NOMO-1 treated with dmso at 0.1 percent for 144 hours (cell line): ENCODE measurements around the gene ACOT2.
A peak's percentile ranks its signal among the peaks of the same experiment; 100 is the strongest.
"Not testable (repeated sequence)": the region's sequence is repeated elsewhere in the genome, so short reads cannot be mapped to it uniquely, and the experiment has no call there.

ENCODE experiments used
- DNase-seq: peaks from one replicate; lab custom pipeline; 2025; ENCODE audit not compliant: unreplicated experiment; lab: John Stamatoyannopoulos, UW

The ACOT2 gene

DNA sequence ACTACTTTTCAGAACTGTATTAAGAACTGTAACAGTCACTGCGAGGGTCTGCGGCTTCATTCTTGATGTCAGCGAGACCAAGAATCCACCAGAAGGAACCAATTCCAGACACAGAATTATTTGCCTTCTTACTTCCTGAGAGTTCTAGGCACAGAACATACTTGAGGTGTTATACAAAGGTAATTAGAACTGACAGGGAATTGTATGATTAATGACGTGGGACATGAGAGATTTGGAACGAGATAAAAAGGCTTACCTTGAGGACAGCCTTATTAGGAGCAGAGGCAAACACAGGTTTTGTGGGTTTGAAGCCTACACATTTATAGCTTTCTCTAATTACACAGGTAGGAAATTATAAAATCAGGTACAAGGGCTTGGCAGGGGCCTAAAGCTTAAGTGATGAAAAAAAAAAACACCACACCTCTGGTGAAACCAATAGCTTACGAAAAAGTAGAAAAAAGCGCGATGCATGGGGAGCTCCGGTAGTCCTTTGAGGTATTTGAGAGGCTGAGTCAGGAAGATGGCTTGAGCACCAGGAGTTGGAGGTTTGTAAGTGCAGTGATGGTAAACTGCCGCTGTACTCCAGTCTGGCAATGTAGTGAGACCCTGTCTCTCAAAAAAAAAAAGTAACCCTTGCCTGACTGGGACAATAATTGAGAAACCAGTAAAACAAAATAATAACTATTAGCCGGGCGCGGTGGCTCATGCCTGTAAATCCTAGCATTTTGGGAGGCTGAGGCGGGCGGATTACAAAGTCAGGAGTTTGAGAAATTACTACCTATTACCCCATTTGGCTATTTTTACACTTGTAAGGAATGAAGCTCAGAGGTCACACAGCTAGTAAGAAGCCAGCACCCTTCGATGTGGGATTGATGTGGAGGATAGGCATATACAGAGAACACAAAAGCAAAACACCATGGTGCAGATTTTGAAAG lies 795 bp upstream of the ACOT2 start:
- DNase-seq: no peak

DNA sequence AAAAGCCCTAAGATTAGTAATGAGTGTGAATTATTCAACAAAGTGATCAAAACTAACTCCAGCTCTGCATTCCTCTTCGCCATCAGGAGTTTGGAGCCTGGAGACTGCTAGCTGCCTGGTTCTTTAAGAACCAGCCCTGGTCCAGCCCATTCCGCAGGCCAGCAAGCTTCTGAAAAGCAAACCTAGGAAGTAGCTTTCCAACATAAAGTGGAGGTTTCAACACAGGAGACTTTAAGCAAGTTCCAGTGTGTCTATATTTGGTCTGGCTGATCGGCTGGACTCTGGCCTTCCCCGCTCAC lies 178 bp upstream of the ACOT2 start:
- not testable (repeated sequence) for DNase-seq

DNA sequence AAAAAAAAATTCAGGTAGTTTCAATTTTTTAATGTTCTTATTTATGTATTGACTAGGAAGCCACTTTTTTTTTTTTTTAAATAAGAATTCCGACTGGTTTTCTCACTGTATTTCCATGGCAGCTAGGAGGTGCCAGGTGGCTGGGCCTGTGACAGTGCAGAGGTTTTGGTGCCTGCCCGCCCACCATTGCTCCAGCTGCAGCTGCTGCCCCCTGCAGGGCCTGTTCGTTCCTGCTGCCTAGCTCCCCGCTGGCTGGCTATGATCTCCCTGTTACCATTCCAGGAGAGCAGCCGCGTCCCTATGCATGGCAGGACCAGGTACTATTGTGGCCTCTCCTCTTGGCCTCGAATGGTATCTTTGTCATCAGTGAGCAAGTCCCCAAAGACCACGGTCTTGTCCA lies 1.9 kb downstream of the ACOT2 start:
- DNase-seq: not testable (repeated sequence)

DNA sequence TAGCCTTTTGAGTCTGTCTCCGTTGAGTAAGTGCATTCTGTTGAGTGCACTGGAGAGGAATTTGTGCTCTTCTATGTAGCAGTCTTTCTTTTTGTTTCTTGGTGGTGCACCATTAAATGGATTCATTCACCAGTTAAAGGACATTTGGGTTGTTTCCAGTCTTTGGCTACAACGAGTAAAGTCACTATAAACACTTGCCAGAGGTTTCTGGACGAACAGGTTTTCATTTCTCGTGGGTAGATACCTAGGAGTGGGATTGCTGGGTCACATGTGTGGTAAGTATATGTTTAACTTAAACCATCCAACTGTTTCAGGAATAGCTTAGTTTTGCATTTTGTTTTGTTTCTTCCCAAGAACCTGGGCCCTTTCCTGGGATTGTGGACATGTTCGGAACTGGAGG lies 4.0 kb downstream of the ACOT2 start:
- not testable (repeated sequence) for DNase-seq

GRCh38 chr14:73573740-73574139 lies 4.7 kb downstream of the ACOT2 start:
- not testable (repeated sequence) for DNase-seq

DNA sequence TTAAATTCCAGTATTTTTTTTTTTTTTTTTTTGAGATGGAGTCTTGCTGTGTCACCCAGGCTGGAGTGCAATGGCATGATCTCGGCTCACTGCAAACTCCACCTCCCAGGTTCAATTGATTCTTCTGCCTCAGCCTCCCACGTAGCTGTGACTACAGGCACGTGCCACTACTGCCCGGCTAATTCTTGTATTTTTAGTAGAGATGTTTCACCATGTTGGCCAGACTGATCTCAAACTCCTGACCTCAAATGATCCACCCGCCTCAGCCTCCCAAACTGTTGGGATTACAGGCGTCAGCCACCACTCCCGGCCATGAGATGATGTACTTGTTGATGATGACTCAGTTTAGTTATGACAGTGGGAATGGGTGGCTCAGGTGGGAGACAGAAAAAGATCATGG lies 5.2 kb downstream of the ACOT2 start:
- DNase-seq: not testable (repeated sequence)

- no peak for DNase-seq
Observed at GRCh38 chr14:73576391-73576790, 7.4 kb downstream of the ACOT2 start.

GRCh38 chr14:73577214-73577613 lies 8.2 kb downstream of the ACOT2 start:
- not testable (repeated sequence) for DNase-seq

DNA sequence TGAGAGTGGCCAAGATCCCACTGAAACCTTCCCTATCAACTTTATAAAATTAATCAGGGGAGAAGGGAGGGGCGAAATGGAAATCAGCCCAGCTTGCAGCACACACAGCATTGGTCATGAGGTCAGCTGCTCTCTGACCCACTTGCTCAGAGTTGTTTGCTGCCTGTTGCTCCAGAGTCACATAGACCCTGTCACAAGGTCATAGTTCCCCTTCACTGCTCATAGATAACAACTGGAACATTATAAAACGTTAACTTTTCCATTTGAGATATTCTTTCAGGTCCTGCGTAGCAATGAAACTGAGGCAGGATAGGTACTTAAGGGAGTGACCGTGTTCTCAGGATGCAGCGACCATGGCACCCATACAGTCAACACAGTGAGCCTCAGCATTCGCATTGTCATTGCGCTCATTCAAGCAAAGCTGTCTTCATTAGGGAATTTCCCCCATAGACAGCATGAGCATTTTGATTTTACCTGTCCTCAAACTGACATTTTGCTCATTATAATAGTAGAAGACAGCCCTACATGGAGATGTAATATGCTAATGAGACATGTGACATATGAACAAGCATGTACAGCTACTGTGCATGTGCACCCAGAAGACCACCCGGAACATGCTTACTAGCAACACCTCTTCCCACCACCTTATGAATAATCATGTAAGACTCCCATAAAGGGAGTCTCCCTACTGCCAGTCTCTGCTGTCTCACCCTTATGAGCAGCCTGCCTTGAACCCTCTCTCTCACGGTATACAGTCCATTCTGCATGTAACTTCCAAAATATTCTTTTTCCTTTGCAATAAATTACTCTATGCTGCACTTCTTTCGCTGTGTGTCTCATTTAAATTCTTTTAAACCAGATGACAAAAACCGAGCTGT lies 13.3 kb downstream of the ACOT2 start:
- DNase-seq: not testable (repeated sequence)

GRCh38 chr14:73588695-73589094 lies 19.7 kb downstream of the ACOT2 start:
- no peak for DNase-seq

- no peak for DNase-seq
Observed at GRCh38 chr14:73589116-73589515, 20.1 kb downstream of the ACOT2 start.

GRCh38 chr14:73590673-73591004 lies 21.6 kb downstream of the ACOT2 start:
- not testable (repeated sequence) for DNase-seq

DNA sequence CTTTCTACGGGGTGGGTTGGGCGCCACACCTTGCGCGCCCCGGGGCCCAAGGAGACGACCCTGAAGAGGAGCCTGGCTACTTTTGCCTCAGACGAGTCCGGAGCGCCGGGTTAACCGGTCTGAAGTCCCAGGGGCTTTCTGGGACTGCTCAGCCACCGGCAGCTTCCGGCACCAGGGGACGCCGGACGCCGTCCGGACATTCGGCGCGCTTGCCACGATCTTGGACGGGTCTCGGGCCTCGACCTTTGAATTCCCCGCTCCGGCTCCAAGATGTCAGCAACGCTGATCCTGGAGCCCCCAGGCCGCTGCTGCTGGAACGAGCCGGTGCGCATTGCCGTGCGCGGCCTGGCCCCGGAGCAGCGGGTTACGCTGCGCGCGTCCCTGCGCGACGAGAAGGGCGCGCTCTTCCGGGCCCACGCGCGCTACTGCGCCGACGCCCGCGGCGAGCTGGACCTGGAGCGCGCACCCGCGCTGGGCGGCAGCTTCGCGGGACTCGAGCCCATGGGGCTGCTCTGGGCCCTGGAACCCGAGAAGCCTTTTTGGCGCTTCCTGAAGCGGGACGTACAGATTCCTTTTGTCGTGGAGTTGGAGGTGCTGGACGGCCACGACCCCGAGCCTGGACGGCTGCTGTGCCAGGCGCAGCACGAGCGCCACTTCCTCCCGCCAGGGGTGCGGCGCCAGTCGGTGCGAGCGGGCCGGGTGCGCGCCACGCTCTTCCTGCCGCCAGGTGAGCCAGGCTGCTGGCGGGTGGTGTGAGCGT lies 22.9 kb downstream of the ACOT2 start, which contains the start of gene ACOT4:
ACOT4 (plus strand) TSS at position 184 of the 760 bp plus-strand sequence; CDS start at position 271, 87 bp downstream.
- DNase-seq: peak; percentile 47

GRCh38 chr14:73594491-73594890 lies 25.5 kb downstream of the ACOT2 start:
- DNase-seq: no peak

DNA sequence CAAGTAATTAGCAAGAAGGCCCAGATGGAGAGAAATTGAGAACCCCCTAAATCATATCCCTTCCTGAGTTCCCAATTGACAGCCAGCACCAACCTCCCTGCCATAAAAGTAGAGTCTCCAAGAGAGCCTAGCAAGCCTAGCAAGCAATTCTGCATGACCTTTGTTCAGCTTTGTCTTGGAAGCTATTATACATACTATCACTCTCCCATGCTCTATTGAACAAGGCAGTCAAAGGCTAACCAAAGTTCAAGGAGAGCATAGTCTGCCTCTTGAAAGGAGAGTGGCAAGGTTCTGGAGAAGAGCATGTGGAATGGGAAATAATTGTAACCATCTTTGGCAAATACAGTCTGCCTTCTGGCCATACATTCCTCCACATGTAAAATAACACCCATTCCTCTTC lies 30.5 kb downstream of the ACOT2 start:
- DNase-seq: no peak

- DNase-seq: no peak
Observed at GRCh38 chr14:73602994-73603393, 34.0 kb downstream of the ACOT2 start.

- DNase-seq: no peak
Observed at GRCh38 chr14:73606271-73606670, 37.3 kb downstream of the ACOT2 start.

DNA sequence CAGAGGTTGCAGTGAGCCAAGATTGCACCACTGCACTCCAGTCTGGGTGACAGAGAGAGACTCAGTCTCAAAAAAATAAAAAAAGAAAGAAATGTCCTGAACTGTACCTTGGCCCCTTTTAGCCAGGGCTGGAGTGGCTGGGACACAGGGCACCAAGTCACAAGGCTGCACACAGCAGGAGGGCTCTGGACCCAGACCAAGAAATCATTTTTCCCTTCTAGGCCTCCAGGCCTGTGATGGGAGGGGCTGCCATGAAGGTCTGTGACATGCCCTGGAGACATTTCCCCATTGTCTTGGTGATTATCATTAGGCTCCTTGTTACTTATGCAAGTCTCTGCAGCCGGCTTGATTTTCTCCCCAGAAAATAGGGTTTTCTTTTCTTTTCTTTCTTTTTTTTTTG lies 38.2 kb downstream of the ACOT2 start:
- DNase-seq: no peak

GRCh38 chr14:73610687-73611086 lies 41.7 kb downstream of the ACOT2 start:
- no peak for DNase-seq

DNA sequence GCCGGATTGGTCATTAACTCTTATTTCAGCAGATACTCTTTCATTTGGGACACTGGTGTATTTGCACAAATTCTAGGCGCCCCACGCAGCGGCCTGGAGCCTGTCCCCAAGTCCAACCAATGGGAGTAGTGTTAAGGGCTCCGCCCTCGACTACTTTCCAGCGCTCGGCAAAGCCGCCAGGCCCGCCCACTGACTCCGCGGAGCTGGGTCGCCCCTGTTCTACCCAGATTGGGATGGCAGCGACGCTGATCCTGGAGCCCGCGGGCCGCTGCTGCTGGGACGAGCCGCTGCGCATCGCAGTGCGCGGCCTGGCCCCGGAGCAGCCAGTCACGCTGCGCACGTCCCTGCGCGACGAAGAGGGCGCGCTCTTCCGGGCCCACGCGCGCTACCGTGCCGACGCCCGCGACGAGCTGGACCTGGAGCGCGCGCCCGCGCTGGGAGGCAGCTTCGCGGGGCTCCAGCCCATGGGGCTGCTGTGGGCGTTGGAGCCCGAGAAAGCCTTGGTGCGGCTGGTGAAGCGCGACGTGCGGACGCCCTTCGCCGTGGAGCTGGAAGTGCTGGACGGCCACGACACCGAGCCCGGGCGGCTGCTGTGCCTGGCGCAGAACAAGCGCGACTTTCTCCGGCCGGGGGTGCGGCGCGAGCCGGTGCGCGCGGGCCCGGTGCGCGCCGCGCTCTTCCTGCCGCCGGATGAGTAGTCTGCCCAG lies 43.5 kb downstream of the ACOT2 start, which contains the start of gene ACOT6:
ACOT6 (plus strand) TSS at position 179 of the 707 bp plus-strand sequence; CDS start at position 234, 55 bp downstream.
- peak; percentile 70 for DNase-seq

- DNase-seq: no peak
Observed at GRCh38 chr14:73613046-73613383, 44.0 kb downstream of the ACOT2 start.
